DND-41 (cell line): ENCODE measurements around the gene DTL.

ENCODE experiments used
- ATAC-seq: fragments of 200-7000 bp; cut with Tn5 transposase; 3 replicates; pipeline ENCODE4 v1.9.1; 2021; ENCODE audit warnings: low read depth; ENCODE audit not compliant: insufficient read depth
- DNase-seq: peaks from one replicate; pipeline ENCODE4 v3.0.0-alpha.2; 2020
- H2AFZ ChIP-seq: 2 replicates; pipeline ENCODE4 v1.6.0; 2012; ENCODE audit warnings: low read depth, low read length
- H3K27ac ChIP-seq: 2 replicates; pipeline ENCODE4 v1.5.1; 2012; ENCODE audit warnings: low read length, inconsistent platforms
- H3K27me3 ChIP-seq: fragments of 200-600 bp; sonication (generic); 2 replicates; pipeline ENCODE4 v1.6.0; 2012; ENCODE audit warnings: low read length, mild to moderate bottlenecking, inconsistent platforms; ENCODE audit not compliant: insufficient read depth, poor library complexity
- H3K36me3 ChIP-seq: 2 replicates; pipeline ENCODE4 v1.5.1; 2012; ENCODE audit warnings: low read length, inconsistent platforms; ENCODE audit not compliant: insufficient read depth
- H3K4me1 ChIP-seq: 2 replicates; pipeline ENCODE4 v1.5.1; 2012; ENCODE audit warnings: mild to moderate bottlenecking, low read length; ENCODE audit not compliant: insufficient read depth
- H3K4me2 ChIP-seq: 2 replicates; pipeline ENCODE4 v1.6.0; 2012; ENCODE audit warnings: mild to moderate bottlenecking, moderate library complexity, low read length, inconsistent platforms; ENCODE audit not compliant: insufficient read depth
- H3K4me3 ChIP-seq, 2 experiments: fragments of 200-600 bp in 1 of 2; shearing (Covaris generic) in 1 of 2; 2 replicates each; pipeline ENCODE4 v1.5.1; 2012 to 2016; ENCODE audit warnings: inconsistent platforms in 2 of 2, low read length in 2 of 2, mild to moderate bottlenecking in 2 of 2, low read depth in 1 of 2, moderate library complexity in 1 of 2
- H3K79me2 ChIP-seq: 2 replicates; pipeline ENCODE4 v1.6.0; 2012; ENCODE audit warnings: low read length, inconsistent platforms; ENCODE audit not compliant: insufficient read depth
- H3K9ac ChIP-seq: 2 replicates; pipeline ENCODE4 v1.6.0; 2012; ENCODE audit warnings: low read depth, mild to moderate bottlenecking, inconsistent platforms, low read length, moderate library complexity
- H3K9me3 ChIP-seq: 2 replicates; pipeline ENCODE4 v1.5.1; 2012; ENCODE audit warnings: low read length, moderate library complexity, mild to moderate bottlenecking, inconsistent platforms; ENCODE audit not compliant: insufficient read depth, severe bottlenecking
- H4K20me1 ChIP-seq: 2 replicates; pipeline ENCODE4 v1.6.0; 2012; ENCODE audit warnings: low read length; ENCODE audit not compliant: insufficient read depth
- EZH2 ChIP-seq: IDR thresholded peaks from 3 replicates; pipeline ENCODE4 v1.6.1; 2012; ENCODE audit warnings: borderline replicate concordance, low read depth, mild to moderate bottlenecking, moderate library complexity, low read length, inconsistent platforms; ENCODE audit not compliant: severe bottlenecking
- TF ChIP-seq, protein P1 (sequence below): IDR thresholded peaks from 2 replicates; pipeline ENCODE4 v1.5.1; 2012; ENCODE audit warnings: borderline replicate concordance, low read length, moderate library complexity, mild to moderate bottlenecking; ENCODE audit not compliant: poor library complexity, severe bottlenecking; ENCODE audit errors: extremely low read depth

DTL gene

GRCh38 chr1:212002536-212002935, 33.0 kb upstream of the DTL start:
- H3K9ac ChIP-seq, result no peak overlapping the region
- no peak overlapping the region for H2AFZ ChIP-seq
- no peaks in the 10 kb centered on the region for H3K4me1 ChIP-seq
- no peaks in the 10 kb centered on the region for H4K20me1 ChIP-seq
- H3K36me3 ChIP-seq, result peaks cover 85% of the 10 kb centered on the region
- H3K27me3 ChIP-seq, result no peaks in the 10 kb centered on the region
- H3K4me3 ChIP-seq, result no peak overlapping the region
- H3K79me2 ChIP-seq, result peaks cover 5% of the 10 kb centered on the region; the same call in 1 of the 2 replicates
- H3K4me2 ChIP-seq, result no peak overlapping the region
- no peak overlapping the region for H3K27ac ChIP-seq
- DNase-seq (no peak), ATAC-seq (no peak)
- no peak for TF ChIP-seq EZH2
- TF ChIP-seq, protein P1, sequence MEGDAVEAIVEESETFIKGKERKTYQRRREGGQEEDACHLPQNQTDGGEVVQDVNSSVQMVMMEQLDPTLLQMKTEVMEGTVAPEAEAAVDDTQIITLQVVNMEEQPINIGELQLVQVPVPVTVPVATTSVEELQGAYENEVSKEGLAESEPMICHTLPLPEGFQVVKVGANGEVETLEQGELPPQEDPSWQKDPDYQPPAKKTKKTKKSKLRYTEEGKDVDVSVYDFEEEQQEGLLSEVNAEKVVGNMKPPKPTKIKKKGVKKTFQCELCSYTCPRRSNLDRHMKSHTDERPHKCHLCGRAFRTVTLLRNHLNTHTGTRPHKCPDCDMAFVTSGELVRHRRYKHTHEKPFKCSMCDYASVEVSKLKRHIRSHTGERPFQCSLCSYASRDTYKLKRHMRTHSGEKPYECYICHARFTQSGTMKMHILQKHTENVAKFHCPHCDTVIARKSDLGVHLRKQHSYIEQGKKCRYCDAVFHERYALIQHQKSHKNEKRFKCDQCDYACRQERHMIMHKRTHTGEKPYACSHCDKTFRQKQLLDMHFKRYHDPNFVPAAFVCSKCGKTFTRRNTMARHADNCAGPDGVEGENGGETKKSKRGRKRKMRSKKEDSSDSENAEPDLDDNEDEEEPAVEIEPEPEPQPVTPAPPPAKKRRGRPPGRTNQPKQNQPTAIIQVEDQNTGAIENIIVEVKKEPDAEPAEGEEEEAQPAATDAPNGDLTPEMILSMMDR, result no peak
- no peaks in the 10 kb centered on the region for H3K9me3 ChIP-seq

- Histone ChIP-seq H3K9ac (no peak overlapping the region), H3K4me3 (no peak overlapping the region), H3K4me2 (no peak overlapping the region), H3K27me3 (no peaks in the 10 kb centered on the region), H4K20me1 (no peaks in the 10 kb centered on the region), H3K79me2 (no peaks in the 10 kb centered on the region), H3K4me1 (no peaks in the 10 kb centered on the region), H3K27ac (no peak overlapping the region), H3K36me3 (peaks cover 88% of the 10 kb centered on the region), H3K9me3 (no peaks in the 10 kb centered on the region), H2AFZ (no peak overlapping the region)
- ATAC-seq (no peak), DNase-seq (no peak)
- TF ChIP-seq EZH2, result no peak
- TF ChIP-seq, protein P1, result no peak
Observed at GRCh38 chr1:212004895-212005608, 30.5 kb upstream of the DTL start.

GRCh38 chr1:212007178-212007577, 28.4 kb upstream of the DTL start:
- Histone ChIP-seq H3K79me2 (no peaks in the 10 kb centered on the region), H3K4me2 (no peak overlapping the region), H3K27me3 (no peaks in the 10 kb centered on the region), H3K36me3 (peaks cover 82% of the 10 kb centered on the region), H3K4me3 (no peak overlapping the region), H3K9ac (no peak overlapping the region), H4K20me1 (no peaks in the 10 kb centered on the region), H3K9me3 (no peaks in the 10 kb centered on the region), H2AFZ (no peak overlapping the region), H3K4me1 (no peaks in the 10 kb centered on the region), H3K27ac (no peak overlapping the region)
- TF ChIP-seq, protein P1, result no peak
- TF ChIP-seq EZH2, result no peak
- DNase-seq (no peak), ATAC-seq (no peak)

DNA sequence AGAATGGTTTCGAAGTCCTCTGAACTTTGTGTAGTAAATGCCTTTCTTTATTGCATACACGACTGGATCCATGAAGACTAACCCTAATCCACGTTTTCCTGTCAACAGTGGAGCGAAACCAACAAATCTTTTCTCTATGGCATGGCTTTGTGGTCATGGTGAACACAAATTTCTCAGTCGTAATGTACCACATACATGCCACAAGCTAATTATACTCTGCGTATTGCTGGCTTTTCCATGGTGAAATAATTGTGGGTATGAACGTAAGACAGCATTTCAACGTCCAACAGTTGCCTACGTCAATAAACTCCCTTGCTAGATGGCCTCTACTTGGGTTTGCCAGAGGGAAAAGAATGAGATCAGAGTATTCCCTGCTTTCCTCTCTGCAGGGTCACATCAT, 27.7 kb upstream of the DTL start:
- H3K36me3 ChIP-seq, result peaks cover 77% of the 10 kb centered on the region

More for the DNA sequence above, 27.7 kb upstream of the DTL start:
- Histone ChIP-seq H3K27me3 (no peaks in the 10 kb centered on the region), H2AFZ (no peak overlapping the region), H4K20me1 (no peaks in the 10 kb centered on the region), H3K4me3 (no peak overlapping the region), H3K79me2 (no peaks in the 10 kb centered on the region), H3K9ac (no peak overlapping the region), H3K4me2 (no peak overlapping the region), H3K9me3 (no peaks in the 10 kb centered on the region), H3K27ac (no peak overlapping the region), H3K4me1 (no peaks in the 10 kb centered on the region)
- DNase-seq (no peak), ATAC-seq (no peak)
- TF ChIP-seq EZH2, result no peak
- TF ChIP-seq, protein P1, result no peak
